Esophagus muscularis mucosa (tissue), 4 donors: ENCODE data around the gene ANK2.
A peak's percentile ranks its signal among the peaks of the same experiment; 100 is the strongest.

Experiments
- CTCF ChIP-seq, 3 experiments: fragments of 200-600 bp in 2 of 3; fragments of 450-650 bp in 1 of 3; sonication (generic) in 2 of 3; IDR thresholded peaks; one replicate each; pipeline ENCODE4 v1.5.1; 2017 to 2019; ENCODE audit warnings: antibody characterized with exemption in 3 of 3, mild to moderate bottlenecking in 2 of 3, moderate library complexity in 1 of 3
- EP300 ChIP-seq: sonication (generic); formaldehyde crosslinking; IDR thresholded peaks from one replicate; pipeline ENCODE4 v1.6.1; 2017; ENCODE audit warnings: antibody characterized with exemption
- POLR2AphosphoS5 ChIP-seq, 2 donors: sonication (generic); formaldehyde crosslinking; IDR thresholded peaks; one replicate each; pipeline ENCODE4 v1.6.1; 2017; ENCODE audit warnings: antibody characterized with exemption in 2 of 2

- TF ChIP-seq CTCF (IDR thresholded peaks at IDR 0.05) (peak; percentile 60 to 86 (median 67)), EP300 (no peak), POLR2AphosphoS5 (IDR thresholded peaks at IDR 0.05) (no peak)
Measured at GRCh38 chr4:113278324-113278934, 229.0 kb downstream of the ANK2 start.
